ENCODE results near the gene DDX47.

GRCh38 chr12:12836571-12836970 lies 23.4 kb downstream of the DDX47 start:
- TF ChIP-seq CTCF (IDR thresholded peaks at IDR 0.05) (no peak), EP300 (IDR thresholded peaks at IDR 0.05) (no peak), POLR2AphosphoS5 (IDR thresholded peaks at IDR 0.05) (no peak), POLR2A (IDR thresholded peaks at IDR 0.05) (no peak)

All from gastroesophageal sphincter (tissue), 3 donors.